GM20000 (cell line): ENCODE data around the gene RYR3.

Experiments used
- DNase-seq: peaks from one replicate; pipeline ENCODE4 v3.0.0; 2012; ENCODE audit warnings: low spot score
- TF ChIP-seq, protein P1 (sequence below): IDR thresholded peaks from 2 replicates; pipeline ENCODE4 v1.5.1; 2012; ENCODE audit warnings: mild to moderate bottlenecking, control low read depth; ENCODE audit errors: extremely low read depth, missing control alignments

Gene RYR3

DNA sequence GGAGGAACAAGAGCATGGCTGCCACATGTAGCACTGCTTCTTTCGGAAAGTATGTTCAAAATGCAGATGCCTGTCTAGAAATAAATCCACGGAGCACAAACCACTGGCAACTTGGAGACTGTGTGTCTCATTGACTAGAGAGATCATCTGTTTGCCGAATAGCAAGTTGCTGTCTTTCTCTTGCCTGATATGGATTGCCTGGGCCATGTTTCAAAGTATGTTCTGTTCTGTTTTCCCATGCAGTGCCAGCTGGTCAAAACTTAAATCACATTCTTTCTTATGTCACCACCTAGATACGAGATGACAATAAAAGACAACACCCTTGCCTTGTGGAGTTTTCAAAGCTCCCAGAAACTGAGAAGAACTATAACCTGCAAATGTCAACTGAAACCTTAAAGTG is 318.9 kb downstream of the RYR3 start:
- DNase-seq = no peak
- TF ChIP-seq, protein P1, sequence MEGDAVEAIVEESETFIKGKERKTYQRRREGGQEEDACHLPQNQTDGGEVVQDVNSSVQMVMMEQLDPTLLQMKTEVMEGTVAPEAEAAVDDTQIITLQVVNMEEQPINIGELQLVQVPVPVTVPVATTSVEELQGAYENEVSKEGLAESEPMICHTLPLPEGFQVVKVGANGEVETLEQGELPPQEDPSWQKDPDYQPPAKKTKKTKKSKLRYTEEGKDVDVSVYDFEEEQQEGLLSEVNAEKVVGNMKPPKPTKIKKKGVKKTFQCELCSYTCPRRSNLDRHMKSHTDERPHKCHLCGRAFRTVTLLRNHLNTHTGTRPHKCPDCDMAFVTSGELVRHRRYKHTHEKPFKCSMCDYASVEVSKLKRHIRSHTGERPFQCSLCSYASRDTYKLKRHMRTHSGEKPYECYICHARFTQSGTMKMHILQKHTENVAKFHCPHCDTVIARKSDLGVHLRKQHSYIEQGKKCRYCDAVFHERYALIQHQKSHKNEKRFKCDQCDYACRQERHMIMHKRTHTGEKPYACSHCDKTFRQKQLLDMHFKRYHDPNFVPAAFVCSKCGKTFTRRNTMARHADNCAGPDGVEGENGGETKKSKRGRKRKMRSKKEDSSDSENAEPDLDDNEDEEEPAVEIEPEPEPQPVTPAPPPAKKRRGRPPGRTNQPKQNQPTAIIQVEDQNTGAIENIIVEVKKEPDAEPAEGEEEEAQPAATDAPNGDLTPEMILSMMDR = no peak

DNA sequence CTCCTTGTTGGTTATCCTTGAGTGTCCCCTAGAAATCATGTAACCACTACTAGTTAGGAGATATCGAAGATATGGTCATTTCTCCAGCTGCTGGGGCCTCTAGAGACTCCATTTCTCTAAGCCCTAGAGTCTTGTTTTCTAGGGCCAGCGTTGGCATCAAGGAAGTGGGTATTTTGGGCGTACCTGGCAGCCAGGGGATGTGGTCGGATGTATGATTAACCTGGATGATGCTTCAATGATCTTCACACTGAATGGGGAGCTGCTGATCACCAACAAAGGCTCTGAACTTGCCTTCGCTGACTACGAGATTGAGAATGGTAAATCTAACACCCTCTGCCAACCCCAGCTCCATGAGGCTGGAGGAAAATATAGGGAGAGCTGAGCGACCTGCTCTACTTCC is 325.5 kb downstream of the RYR3 start:
- TF ChIP-seq, protein P1 = no peak
- DNase-seq = no peak

DNA sequence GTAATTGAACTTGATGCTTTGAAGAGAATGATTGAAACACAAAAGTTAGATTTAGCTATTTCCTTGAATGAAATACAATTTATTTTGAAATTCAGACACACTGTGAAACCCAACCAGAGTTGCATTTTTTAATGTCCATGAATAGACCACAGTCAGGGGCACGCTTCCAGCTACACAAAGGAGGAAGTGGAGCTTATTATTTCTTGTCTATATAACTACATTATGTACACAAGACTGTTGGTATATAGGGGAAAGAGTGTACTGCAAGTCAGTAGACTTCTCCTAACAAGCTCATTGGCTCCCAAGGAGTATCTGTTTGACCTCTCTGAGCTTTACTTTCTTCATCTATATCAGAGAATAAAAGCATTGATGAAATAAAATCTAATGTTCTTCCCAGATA is 326.2 kb downstream of the RYR3 start:
- TF ChIP-seq, protein P1 = no peak
- no peak for DNase-seq

DNA sequence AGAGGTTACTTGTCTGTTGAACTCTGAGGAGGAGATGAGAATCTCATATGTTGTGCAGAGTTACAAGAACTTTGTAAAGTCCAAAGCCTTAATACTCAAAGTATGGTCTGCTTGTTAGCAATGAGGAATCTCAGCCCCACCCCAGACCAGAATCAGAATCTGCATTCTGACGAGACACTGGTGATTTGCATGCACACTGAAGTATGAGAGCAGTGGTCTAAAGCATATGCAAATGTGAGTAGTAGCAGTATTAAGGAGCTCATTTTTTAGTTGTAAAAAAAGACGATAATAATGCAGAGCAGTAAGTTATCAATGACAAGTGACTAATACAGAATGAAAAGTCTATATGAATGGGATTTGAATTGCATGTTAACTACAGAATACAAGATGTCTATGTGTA is 327.7 kb downstream of the RYR3 start:
- no peak for DNase-seq
- TF ChIP-seq, protein P1 = no peak

DNA sequence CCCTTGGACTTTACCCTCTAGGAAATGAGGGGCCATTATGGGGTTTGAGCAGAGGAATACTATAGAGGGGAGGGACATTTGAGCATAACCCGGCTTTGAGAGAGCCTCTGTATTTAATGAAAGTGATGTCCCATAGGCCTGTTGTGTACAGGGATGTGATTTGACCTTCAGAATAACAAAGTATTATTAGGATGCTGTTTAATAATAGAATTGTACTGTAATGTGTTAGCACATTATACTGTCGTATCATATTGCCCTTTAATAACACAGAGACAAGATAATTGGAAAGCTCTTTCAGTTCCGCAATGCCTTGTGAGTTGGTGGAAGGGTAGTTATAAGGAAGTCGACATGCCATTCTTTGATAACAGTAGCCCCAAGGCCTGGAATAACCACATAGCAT is 328.3 kb downstream of the RYR3 start:
- TF ChIP-seq, protein P1 = no peak
- no peak for DNase-seq

DNA sequence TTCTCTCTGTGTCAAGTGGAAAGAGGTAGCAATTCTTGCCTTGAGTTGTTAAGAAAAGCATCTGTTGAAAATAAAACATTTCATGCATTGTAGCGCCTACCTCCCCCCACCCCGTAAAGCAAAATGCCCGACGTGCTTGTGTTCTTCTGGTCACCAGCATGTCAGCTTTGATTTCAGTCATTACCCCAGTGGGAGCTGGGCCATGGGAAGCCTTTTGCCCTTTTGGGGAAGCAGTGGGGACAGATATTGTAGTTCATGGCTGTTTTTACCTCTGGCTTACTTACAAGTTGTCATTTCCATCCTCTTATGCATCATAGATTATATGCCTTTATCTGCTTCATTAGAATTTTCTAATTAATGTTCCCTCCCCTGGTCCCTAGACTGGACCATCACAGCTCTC is 328.7 kb downstream of the RYR3 start:
- DNase-seq = no peak
- TF ChIP-seq, protein P1 = no peak

DNA sequence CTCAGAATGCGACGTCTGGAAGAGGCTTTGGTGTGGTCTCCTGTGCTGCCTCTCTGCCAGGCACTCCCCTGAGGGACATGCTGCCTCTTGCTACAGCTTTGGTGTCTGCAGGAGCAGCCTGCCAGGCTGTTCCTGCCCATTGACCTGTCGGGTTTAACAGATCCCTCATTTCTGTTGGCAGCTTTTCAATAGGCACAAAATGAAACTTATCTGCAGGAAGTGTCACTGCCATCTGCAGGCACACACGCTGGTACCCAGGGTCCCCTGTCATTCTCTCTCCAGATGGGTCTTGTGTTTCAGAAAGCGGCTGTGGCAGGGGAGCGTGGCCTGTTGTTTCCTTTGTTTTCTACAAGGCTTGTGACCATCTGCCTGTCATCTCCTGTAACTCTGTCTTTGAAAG is 329.2 kb downstream of the RYR3 start:
- no peak for DNase-seq
- TF ChIP-seq, protein P1 = no peak

DNA sequence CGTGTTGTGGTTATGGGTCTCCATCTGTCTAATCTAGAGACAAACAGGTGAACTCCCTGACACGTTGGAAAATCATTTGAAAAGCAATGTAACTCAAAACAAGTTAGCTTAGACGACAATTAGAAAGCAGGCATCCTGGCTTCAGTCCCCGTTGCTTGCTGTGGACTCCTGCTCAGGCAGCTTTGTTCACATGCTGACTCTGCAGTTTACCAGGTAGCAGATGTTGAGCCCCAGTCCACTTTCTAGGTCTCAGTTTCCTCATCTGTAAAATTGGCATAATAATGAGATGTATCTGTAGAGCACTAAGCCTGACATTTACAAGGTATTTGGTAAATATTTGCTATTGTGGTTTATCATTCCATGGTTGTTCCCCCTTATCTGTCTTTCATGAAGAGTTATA is 330.3 kb downstream of the RYR3 start:
- TF ChIP-seq, protein P1 = no peak
- DNase-seq = no peak
